Fibroblast of villous mesenchyme (primary cell): Measurements from ENCODE around the gene ELP4. TPM values are rescaled to one million over a fixed set of nuclear protein-coding genes. Genes with fewer than 3 reads are reported as not detected.

Experiments used
- DNase-seq: peaks from one replicate; pipeline ENCODE4 v3.0.0-alpha.2; 2010; ENCODE audit warnings: low read depth
- H3K4me3 ChIP-seq: 2 replicates; pipeline ENCODE4 v1.5.1; 2011; ENCODE audit warnings: low read depth, mild to moderate bottlenecking, low read length
- total RNA-seq: library from RNA; depleted of rRNA; stranded (reverse); fragments of >200 nt; gene quantifications from 2 replicates; pipeline ENCODE4 v1.2.3, GENCODE V29; 2012
- TF ChIP-seq, protein P1 (sequence below): IDR thresholded peaks from 2 replicates; pipeline ENCODE4 v1.5.1; 2012; ENCODE audit warnings: low read depth, mild to moderate bottlenecking, low read length; ENCODE audit not compliant: insufficient read depth

Gene ELP4
- total RNA-seq, 1 donor: 19.0 TPM

- TF ChIP-seq, protein P1, sequence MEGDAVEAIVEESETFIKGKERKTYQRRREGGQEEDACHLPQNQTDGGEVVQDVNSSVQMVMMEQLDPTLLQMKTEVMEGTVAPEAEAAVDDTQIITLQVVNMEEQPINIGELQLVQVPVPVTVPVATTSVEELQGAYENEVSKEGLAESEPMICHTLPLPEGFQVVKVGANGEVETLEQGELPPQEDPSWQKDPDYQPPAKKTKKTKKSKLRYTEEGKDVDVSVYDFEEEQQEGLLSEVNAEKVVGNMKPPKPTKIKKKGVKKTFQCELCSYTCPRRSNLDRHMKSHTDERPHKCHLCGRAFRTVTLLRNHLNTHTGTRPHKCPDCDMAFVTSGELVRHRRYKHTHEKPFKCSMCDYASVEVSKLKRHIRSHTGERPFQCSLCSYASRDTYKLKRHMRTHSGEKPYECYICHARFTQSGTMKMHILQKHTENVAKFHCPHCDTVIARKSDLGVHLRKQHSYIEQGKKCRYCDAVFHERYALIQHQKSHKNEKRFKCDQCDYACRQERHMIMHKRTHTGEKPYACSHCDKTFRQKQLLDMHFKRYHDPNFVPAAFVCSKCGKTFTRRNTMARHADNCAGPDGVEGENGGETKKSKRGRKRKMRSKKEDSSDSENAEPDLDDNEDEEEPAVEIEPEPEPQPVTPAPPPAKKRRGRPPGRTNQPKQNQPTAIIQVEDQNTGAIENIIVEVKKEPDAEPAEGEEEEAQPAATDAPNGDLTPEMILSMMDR: no peak
- no peak for DNase-seq
- no peak overlapping the region for H3K4me3 ChIP-seq
Observed at GRCh38 chr11:31821766-31822165, 312.2 kb downstream of the ELP4 start.

GRCh38 chr11:31822175-31822926 is 312.8 kb downstream of the ELP4 start:
- TF ChIP-seq, protein P1: no peak
- no peak for DNase-seq
- H3K4me3 ChIP-seq: no peak overlapping the region

DNA sequence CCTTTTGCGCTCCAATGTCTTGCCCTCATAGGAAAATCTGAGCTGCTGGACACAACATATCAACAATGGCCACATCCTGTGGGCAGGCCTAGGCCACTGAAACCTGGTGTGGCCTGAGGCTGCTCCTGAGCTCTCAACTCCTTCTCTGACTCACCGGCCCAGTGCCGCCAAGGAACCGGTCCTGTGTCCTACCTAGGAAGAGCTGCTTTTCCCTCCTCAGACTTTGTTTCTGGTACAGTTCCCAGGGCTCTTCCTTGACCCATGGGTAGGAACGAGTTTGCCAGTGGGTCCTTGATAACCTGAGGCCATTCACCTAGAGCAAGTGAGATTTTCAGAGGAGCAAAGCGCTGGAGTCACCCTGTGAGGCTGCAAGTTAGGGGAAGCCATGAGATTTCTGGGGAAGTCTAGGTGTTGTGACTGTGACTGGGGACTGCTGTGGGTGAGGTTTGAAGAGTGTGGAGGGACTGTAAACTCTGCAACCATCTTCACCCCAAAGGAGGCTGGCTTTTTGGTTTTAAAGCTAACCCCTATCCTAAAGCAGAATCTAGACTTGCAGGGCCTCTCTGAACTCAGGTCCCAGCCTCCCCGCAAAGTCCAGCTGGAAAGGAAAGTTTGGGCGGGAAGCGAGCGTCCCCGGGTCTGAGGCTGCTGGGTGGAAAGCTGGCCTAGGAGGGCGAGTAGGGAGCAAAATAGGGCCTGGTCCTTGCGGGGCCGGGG is 313.5 kb downstream of the ELP4 start:
- TF ChIP-seq, protein P1: no peak
- no peak for DNase-seq
- no peak overlapping the region for H3K4me3 ChIP-seq

DNA sequence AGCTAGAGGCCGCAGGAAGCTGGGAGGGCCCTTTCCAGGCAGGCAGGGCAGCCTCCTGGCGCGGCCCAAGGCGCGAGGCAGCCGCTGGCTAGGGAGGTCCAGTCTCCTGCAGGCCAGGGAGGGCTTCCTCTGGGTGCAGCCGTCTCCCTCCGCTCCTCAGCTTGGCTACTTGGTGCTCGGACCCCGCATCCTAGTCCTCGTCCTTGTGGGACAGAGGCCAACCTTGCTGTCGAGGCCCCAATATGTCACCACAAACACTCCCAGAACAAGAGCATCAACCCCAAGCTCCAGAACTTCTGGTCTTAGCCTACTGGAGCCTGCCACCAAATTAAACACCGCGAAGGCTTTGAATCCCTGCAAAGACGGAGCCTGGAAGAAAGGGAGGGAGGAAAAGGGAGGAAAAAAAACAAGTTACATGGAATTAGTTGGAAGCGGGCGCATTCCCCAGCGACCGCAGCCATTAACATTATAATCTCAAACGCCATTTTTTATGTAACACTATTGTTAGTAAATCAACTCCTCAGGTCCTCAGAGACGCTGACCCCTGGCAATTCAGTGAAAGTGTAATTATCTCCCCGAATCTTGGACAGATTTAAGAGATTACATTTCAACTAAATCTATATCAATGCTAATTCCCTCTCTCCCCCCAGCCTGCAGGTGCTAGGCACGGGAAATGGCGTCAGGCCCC is 314.2 kb downstream of the ELP4 start:
- TF ChIP-seq, protein P1: no peak
- DNase-seq: no peak
- no peak overlapping the region for H3K4me3 ChIP-seq

DNA sequence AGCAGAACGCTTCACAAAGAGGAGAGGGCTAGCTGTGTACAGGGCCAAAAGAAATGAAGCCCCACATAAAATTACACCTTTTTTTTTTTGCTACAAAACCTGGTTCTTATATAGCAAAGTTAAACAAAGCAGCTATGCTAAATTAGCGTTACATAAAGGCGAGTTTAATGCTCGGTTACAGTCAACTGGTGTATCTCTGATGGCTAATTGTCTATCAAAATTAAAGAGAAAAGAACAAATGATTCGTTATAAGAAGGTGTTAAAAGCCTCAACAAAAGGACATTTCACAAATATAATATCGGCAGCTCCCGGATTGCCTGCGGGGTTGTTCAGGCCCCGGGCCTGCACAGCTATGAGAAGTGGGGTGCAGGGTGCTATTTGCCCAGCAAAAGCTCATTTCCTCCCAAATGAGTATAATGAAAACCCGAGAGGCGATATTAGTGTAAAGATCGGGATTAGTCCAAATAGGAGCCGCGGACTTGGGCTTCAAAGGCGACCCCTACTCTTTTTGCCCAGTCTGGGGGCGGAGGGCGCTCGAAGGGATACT is 314.8 kb downstream of the ELP4 start:
- no peak overlapping the region for H3K4me3 ChIP-seq
- TF ChIP-seq, protein P1: no peak
- no peak for DNase-seq

DNA sequence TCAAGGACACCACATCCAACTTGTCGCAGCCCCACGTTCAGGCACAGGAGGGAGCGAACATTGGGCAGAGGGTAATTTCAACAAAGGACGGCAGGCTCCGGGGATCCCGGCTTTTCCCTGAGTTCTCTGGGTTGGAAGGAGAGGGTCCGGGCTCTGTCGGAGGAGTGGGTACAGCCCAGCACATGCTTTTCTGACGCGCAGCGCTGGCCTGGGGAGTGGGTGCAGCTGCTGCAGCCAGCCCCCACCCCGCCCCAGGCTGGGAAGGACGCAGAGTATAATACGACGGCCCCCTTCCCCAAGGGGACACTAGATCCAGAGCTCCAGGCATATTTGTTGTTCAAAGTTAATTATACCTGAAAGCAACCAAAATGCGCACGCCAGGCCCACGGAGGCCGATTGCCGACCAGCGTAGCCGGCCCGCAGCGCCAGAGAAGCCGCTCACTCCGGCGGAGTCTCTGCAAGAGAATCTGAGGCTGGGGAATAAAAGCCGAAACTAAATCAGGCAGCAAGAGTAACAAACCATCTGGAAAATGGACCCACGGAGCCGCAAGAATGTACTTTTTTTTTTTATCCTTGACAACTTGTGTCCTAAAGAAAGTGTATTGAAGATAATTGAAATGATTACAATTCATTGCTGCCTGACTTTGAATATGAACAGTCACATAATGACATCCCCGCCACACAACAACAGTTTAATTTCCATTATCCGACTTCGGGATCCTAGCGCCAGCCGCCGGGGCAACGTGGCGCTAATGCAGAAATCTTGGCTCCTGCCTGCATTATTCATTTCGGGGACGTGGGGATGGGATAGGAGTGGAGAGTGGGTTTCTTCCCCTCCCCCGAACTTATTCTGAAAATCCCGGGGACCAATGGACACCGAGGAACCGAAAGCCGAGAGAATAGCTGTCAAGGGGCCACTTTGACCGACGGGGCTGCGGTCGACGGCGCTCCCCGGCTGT is 315.6 kb downstream of the ELP4 start:
- TF ChIP-seq, protein P1: no peak
- no peak overlapping the region for H3K4me3 ChIP-seq

More for the DNA sequence above, 315.6 kb downstream of the ELP4 start:
- no peak for DNase-seq
